Stimulated activated naive CD8-positive, alpha-beta T cell treated with anti-CD3 and anti-CD28 coated beads, Interleukin-15, Interleukin-2, amounts not matched to agents 100 U/mL and 50 U/mL, for 24 hours (primary cell): Measurements from ENCODE around the gene HAPLN3.

ENCODE experiments used
- ATAC-seq: fragments of 150-1000 bp; cut with Tn5 transposase; one replicate; pipeline ENCODE4 v1.10.0; 2021
- DNase-seq: peaks from one replicate; pipeline ENCODE4 v3.0.0; 2021

HAPLN3 gene

DNA sequence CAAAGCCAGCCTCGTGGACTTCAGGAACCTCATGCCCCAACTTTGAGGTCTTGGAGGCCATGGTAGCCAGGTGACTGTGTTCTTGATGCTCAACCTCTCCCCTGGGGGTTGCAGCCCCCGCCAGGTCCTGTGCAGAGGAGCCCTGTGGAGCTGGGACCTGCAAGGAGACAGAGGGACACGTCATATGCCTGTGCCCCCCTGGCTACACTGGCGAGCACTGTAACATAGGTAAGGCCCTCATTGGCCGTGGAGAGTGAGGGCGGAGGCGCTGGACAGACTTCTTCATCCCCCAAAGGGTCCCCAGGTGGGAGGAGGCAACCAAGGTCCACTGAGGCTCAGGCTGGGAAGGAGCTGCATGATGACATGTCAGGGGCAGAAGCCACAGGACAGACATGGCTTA, 35.1 kb downstream of the HAPLN3 start:
- no peak for DNase-seq
- no peak for ATAC-seq

GRCh38 chr15:88859550-88859949, 35.8 kb downstream of the HAPLN3 start:
- ATAC-seq (no peak), DNase-seq (no peak)

- ATAC-seq = no peak
- DNase-seq = no peak
These were observed 36.4 kb downstream of the HAPLN3 start for GRCh38 chr15:88858934-88859333.

DNA sequence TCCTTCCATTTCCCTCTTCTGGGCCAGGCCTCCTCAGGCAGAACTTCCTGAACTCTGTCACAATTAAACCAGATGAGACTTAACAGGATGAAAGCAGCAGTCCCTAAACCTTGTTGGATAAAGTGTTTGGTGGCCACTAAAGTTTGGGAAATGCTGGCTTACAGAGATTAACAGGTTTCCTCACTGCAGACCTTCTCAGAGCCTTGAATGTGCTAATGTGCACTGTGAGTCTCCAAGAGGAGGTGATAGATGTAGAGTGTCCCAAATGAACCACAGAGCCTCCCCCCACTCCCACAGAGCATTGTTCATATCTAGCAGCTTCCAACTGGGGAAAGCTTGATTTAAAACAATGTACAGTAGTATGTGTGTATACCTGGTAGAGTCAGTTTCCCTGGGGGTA, 42.9 kb downstream of the HAPLN3 start:
- ATAC-seq = no peak
- no peak for DNase-seq

DNA sequence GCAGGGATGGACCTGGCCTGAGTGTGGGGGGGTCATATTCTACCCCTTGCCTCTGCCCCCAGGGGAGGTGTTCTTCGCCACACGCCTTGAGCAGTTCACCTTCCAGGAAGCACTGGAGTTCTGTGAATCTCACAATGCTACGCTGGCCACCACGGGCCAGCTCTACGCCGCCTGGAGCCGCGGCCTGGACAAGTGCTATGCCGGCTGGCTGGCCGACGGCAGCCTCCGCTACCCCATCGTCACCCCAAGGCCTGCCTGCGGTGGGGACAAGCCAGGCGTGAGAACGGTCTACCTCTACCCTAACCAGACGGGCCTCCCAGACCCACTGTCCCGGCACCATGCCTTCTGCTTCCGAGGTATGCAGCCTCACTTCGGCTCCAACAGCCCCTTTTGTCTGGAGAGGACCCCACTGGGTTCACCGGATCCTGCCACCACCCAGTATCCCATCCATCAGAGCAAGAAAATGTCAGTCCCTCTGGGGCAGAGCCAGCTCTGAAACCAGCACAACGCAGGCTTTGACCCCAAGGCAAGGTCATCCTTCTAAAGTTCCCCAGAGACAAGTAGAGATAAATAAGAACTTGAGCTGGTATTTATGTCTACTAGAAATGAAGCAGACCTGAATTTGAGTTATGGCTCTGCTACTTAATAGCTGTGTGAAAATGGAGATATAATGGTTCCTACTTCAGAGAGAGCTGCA, 45.8 kb downstream of the HAPLN3 start:
- DNase-seq (no peak), ATAC-seq (no peak)

- DNase-seq = no peak
- no peak for ATAC-seq
These were observed 47.1 kb downstream of the HAPLN3 start for GRCh38 chr15:88848203-88848602.

DNA sequence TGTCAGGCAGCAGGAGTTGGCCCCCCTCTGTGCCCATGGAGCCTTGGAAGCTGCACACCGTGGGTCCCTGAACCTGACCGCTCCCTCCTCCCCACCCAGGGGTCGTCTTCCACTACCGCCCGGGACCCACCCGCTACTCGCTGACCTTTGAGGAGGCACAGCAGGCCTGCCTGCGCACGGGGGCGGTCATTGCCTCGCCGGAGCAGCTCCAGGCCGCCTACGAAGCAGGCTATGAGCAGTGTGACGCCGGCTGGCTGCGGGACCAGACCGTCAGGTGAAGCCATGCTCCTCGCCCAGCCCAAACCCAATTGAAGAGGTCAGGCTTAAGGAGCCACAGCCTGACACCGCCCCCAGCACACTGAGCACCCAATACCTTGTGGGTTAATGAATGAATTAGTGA, 48.2 kb downstream of the HAPLN3 start:
- ATAC-seq = no peak
- DNase-seq = no peak

DNA sequence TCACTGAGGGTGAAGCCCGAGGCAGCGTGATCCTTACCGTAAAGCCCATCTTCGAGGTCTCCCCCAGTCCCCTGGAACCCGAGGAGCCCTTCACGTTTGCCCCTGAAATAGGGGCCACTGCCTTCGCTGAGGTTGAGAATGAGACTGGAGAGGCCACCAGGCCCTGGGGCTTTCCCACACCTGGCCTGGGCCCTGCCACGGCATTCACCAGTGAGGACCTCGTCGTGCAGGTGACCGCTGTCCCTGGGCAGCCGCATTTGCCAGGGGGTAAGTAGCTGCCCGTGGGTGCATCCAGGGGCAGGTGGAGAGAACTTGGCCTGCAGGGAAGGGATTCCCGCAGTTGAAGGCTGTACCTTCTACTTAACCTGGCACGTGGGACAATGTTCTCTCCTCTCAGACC, 49.7 kb downstream of the HAPLN3 start:
- ATAC-seq (no peak), DNase-seq (no peak)

GRCh38 chr15:88844749-88845386, 50.5 kb downstream of the HAPLN3 start:
- DNase-seq (no peak), ATAC-seq (peak; percentile 72)

DNA sequence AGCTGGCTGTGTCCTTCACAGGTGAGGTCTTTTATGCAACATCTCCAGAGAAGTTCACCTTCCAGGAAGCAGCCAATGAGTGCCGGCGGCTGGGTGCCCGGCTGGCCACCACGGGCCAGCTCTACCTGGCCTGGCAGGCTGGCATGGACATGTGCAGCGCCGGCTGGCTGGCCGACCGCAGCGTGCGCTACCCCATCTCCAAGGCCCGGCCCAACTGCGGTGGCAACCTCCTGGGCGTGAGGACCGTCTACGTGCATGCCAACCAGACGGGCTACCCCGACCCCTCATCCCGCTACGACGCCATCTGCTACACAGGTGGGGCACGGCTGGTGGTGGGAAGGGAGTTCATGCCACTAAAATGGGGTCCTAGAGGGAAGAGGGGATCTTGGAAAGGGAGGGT, 52.0 kb downstream of the HAPLN3 start:
- no peak for DNase-seq
- ATAC-seq = no peak

- DNase-seq (no peak), ATAC-seq (peak; percentile 8)
These were observed 53.2 kb downstream of the HAPLN3 start for GRCh38 chr15:88842156-88842555.

- DNase-seq = no peak
- no peak for ATAC-seq
These were observed 54.1 kb downstream of the HAPLN3 start for GRCh38 chr15:88841236-88841635.

DNA sequence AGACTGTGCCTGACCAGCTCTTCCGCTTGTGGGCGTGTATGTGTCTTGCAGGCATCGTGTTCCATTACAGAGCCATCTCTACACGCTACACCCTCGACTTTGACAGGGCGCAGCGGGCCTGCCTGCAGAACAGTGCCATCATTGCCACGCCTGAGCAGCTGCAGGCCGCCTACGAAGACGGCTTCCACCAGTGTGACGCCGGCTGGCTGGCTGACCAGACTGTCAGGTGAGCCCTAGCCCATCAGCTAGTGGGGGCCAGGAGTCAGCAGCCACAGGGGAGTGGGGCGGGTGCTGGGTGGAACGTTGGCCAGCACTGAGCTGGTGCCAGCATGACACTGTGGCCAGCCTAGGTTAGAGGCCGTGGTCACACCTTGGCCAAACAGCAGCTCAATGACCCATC, 55.4 kb downstream of the HAPLN3 start:
- ATAC-seq (no peak), DNase-seq (no peak)

- ATAC-seq = no peak
These were observed 56.2 kb downstream of the HAPLN3 start for GRCh38 chr15:88839146-88839545.

DNA sequence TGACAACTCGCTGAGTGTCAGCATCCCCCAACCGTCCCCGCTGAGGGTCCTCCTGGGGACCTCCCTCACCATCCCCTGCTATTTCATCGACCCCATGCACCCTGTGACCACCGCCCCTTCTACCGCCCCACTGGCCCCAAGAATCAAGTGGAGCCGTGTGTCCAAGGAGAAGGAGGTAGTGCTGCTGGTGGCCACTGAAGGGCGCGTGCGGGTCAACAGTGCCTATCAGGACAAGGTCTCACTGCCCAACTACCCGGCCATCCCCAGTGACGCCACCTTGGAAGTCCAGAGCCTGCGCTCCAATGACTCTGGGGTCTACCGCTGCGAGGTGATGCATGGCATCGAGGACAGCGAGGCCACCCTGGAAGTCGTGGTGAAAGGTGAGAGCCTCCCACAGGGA, 56.7 kb downstream of the HAPLN3 start:
- DNase-seq (no peak), ATAC-seq (no peak)

More at GRCh38 chr15:88839146-88839545, 56.2 kb downstream of the HAPLN3 start:
- DNase-seq = no peak

- no peak for DNase-seq
These were observed 59.7 kb downstream of the HAPLN3 start for GRCh38 chr15:88835646-88836045.

GRCh38 chr15:88835119-88835518, 60.2 kb downstream of the HAPLN3 start:
- DNase-seq = no peak

More at GRCh38 chr15:88835646-88836045, 59.7 kb downstream of the HAPLN3 start:
- no peak for ATAC-seq

GRCh38 chr15:88834211-88834812, 61.0 kb downstream of the HAPLN3 start:
- DNase-seq = peak; percentile 27
- peak; percentile 72 for ATAC-seq

More at GRCh38 chr15:88835119-88835518, 60.2 kb downstream of the HAPLN3 start:
- no peak for ATAC-seq

DNA sequence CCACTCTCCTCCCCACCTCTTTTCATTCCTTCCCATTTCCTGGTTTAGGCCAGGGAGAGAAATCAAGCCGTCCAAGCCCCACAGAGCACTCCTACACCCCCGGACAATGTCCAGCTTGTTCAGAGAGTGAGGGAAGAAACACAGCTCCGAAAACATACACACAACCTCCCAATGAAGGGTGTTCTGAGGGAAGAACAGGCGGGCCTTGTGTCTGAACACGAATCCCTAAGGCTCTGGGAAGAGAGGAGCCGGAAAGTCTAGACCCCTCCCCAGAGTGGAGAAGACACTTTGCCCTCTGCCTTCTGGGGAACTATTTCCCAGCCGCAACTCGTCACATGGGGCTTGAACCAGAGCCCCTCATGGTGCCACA, 61.6 kb downstream of the HAPLN3 start:
- no peak for DNase-seq
- ATAC-seq = no peak

DNA sequence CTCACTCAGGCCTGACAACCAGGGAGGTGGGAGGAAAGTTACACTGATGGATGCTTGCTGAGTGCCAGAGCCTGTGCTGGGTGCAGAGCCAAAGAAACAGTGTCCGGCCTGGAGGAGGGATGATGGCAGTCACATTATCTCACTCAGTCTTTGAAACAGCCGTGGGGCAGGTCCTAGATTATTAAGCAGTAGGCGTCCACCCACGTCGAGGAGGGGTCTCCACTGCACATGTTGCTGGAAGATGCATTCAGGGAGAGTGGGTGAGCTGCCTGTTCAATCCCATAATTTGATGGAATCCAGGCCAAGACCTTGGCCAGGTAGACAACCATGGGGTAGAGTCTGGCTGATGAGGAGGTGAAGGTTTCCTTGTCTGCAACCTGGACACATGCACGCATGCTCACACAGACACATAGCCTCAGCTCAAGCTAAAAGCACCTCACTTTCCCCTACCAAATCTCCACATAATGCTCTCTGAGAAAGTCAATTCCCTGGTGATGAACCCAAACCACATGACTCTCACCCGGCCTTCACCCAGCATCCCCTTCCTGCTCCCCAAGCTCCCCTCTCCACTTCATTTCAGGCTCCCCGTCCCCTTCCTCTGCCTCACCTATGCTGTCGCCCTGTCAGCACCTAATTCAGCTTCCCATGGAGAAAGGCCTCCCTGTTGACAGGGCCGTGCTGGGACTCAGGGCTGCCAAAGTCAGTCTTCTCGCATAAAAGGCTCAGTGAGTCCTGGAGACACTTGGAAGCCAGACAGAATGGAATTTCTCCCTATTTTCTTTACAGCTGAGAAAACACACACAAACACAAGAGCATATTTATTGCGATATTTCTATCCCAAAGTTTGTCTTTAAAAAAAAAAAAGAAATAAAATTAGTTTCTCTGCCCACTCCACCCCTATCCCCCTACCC, 62.3 kb downstream of the HAPLN3 start:
- ATAC-seq = no peak
- no peak for DNase-seq

DNA sequence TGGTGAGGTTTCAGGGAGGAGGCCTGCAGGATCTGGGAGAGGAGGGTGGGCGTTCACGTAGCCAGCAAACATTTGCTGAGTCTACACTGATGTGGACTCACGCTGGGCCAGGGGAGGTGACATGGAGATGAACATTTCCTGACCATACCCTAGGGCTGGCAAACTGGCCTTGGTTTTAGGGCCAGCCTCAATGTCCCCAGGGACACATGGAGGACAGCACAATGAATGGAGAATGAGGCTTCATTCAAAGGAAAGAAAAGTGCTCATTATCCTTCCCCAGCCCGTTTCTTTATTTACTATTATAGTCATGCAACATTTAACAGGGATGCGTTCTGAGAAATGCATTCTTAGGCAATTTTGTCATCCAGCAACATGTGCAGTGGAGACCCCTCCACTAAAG, 65.3 kb downstream of the HAPLN3 start:
- ATAC-seq = no peak

DNA sequence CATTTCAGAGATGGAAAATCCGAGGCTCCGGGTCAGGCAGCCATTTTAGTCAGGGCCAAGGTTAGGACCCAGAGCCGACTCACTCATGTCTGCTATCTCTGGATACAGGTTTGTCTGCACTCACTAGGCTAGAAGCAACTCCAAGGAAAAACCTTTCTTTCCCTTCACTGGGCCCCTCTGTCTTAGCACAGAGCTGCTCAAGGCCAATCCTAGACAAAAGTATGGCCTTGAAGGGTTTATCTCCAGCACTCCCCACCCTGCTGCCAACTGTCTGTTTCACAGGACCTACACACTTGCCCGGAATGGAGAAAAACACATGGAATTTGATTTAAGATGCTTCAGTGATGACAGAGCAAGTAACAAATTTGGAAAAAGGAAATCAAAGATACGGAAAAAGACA, 66.6 kb downstream of the HAPLN3 start:
- no peak for ATAC-seq

More for the DNA sequence above, 65.3 kb downstream of the HAPLN3 start:
- no peak for DNase-seq

More for the DNA sequence above, 66.6 kb downstream of the HAPLN3 start:
- no peak for DNase-seq
